Heart left ventricle (tissue), 13 donors: ENCODE results near the gene GAS2L2.

Experiments
- POLR2A ChIP-seq, 2 donors: fragments of 450-650 bp; IDR thresholded peaks; one replicate each; pipeline ENCODE4 v1.6.1; 2017; ENCODE audit warnings: antibody characterized with exemption in 2 of 2, mild to moderate bottlenecking in 2 of 2, moderate library complexity in 2 of 2
- TF ChIP-seq, protein P1 (sequence below), 12 donors: fragments of 200-600 bp; sonication (generic) in 4 of 12; IDR thresholded peaks; one replicate each; pipeline versions ENCODE4 v1.5.0 to v1.8.0; 2018 to 2022; ENCODE audit warnings: antibody characterized with exemption in 12 of 12, mild to moderate bottlenecking in 5 of 12
- donor health status: ischemic (EF 13 %, LVEDD 7.1; RV severe dilation, severe dysfunction).
- donor health status: DM: no; HTN: yes; CAD: no.
- donor health status: DM: no; HTN: no; CAD: no.
- donor health status: ischemic (EF 25% LVEDD 6.9; RV normal size, moderate dysfunction).
- donor health status: ischemic (EF 25% LVEDD 5.7; RV mildly dilated, moderate dysfunction).
- donor health status: ischemic (EF 35%, LVEDD 5.7; RV mildly dilated, moderate dysfunction).
- donor health status: nonischemic (EF 11% LVEDD 7.7; RV severe dilation, severe dysfunction).
- donor health status: DM: yes; HTN: yes; CAD: no.
- donor health status: PGD.
- donor health status: ischemic (EF 29% LVEDD 5.4; RV normal size, mild dysfunction).
- donor health status: nonischemic (EF 23%, LVEDD 6.1; RV moderate dilation, normal function).

DNA sequence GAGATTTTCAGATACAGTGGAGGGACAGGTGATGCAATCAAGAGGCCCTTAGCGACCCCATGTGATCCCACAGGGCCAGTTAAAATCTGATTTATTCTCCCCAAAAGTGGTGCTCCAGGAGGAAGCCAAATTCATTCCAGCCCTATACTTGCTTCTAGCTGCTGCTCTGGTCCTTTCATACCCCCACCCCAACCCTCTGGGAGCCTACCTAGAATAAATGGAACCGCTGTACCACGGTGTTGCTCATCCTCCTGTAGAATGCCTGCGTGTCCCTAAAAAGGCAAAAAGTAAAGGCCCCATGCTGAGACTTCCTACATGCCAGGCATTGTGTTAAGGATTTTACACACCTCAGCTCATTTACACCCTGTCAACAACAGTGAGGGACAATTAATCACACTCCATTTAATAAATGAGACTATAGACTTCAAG is 23.6 kb downstream of the GAS2L2 start:
- TF ChIP-seq, protein P1, sequence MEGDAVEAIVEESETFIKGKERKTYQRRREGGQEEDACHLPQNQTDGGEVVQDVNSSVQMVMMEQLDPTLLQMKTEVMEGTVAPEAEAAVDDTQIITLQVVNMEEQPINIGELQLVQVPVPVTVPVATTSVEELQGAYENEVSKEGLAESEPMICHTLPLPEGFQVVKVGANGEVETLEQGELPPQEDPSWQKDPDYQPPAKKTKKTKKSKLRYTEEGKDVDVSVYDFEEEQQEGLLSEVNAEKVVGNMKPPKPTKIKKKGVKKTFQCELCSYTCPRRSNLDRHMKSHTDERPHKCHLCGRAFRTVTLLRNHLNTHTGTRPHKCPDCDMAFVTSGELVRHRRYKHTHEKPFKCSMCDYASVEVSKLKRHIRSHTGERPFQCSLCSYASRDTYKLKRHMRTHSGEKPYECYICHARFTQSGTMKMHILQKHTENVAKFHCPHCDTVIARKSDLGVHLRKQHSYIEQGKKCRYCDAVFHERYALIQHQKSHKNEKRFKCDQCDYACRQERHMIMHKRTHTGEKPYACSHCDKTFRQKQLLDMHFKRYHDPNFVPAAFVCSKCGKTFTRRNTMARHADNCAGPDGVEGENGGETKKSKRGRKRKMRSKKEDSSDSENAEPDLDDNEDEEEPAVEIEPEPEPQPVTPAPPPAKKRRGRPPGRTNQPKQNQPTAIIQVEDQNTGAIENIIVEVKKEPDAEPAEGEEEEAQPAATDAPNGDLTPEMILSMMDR (IDR thresholded peaks at IDR 0.05): no peak
- no peak for TF ChIP-seq POLR2A (IDR thresholded peaks at IDR 0.05)
